Lower leg skin (tissue), 4 donors: ENCODE measurements around the gene MLF2. TPM values are rescaled to one million over a fixed set of nuclear protein-coding genes. Genes with fewer than 3 reads are reported as not detected.

ENCODE experiments used
- DNase-seq, 2 donors: peaks; one replicate each; pipeline ENCODE4 v3.0.0-alpha.2; 2019; ENCODE audit warnings: low spot score in 2 of 2
- H3K4me3 ChIP-seq: fragments of 200-600 bp; sonication (generic); 2 replicates; pipeline ENCODE4 v1.5.1; 2017; ENCODE audit warnings: mild to moderate bottlenecking, low read depth; ENCODE audit not compliant: poor library complexity, severe bottlenecking
- CTCF ChIP-seq, 3 donors: fragments of 450-650 bp; IDR thresholded peaks; one replicate each; pipeline ENCODE4 v1.5.1; 2016; ENCODE audit warnings: antibody characterized with exemption in 3 of 3, mild to moderate bottlenecking in 3 of 3, moderate library complexity in 2 of 3
- POLR2A ChIP-seq, 2 donors: fragments of 450-650 bp; IDR thresholded peaks; one replicate each; pipeline ENCODE4 v1.6.1; 2016 to 2017; ENCODE audit warnings: antibody characterized with exemption in 2 of 2, mild to moderate bottlenecking in 1 of 2, moderate library complexity in 1 of 2
- WGBS, 2 donors: methylation state at CpG; one replicate each; pipeline ENCODE4 v1.1.5; 2018; 5-methylcytosine and 5-hydroxymethylcytosine counted together
- intact Hi-C: fragments of 100-400 bp; cut with DNase I; formaldehyde crosslinking; loops from one replicate; pipeline ENCODE4 v1.15.0; 2023; ENCODE audit warnings: low total_unique reads
- total RNA-seq, 4 donors: library from RNA; depleted of rRNA; stranded (reverse); fragments of >200 nt; gene quantifications; one replicate each; pipeline ENCODE4 v1.1.0, GENCODE V29; 2016

MLF2 gene
- total RNA-seq, 4 donors from 2014 or later = 140 to 196 (median 175) TPM

DNA sequence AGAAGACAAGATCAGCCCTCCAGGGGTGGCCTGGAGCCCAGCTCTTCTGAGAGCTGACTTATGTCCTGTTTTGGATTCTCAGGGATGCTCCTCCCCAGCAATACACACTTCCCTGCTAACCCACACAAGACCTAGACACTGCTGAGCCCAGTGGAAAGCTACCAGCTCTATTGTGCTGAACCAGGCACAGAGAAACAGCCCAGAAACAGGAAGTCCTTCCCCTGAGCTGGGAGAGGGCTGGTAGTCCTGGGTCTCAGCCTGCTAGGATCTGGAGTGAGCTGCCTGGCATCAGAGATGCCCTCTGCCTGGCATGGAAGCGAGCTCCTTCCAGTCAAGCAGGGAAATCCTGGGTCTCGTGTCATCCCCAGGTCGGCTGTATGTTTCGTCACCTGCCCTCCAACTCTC lies 18.2 kb upstream of the MLF2 start:
- intact Hi-C loops = no loop called here
- no peak overlapping the region for H3K4me3 ChIP-seq
- peak in 1 of 2 donors; percentile 55 for DNase-seq
- WGBS, 2 donors = 79 to 80% methylated on average over 3 to 4 of the region's 4 CpGs
- no peak for TF ChIP-seq POLR2A (IDR thresholded peaks at IDR 0.05)
- no peak for TF ChIP-seq CTCF (IDR thresholded peaks at IDR 0.05)

- TF ChIP-seq CTCF (IDR thresholded peaks at IDR 0.05) = no peak
- no peak for TF ChIP-seq POLR2A (IDR thresholded peaks at IDR 0.05)
- no peak overlapping the region for H3K4me3 ChIP-seq
- intact Hi-C loops = no loop called here
- 86% methylated on average over 10 of the region's 10 CpGs for WGBS, 2 donors
- no peak for DNase-seq
These were observed 17.7 kb upstream of the MLF2 start for GRCh38 chr12:6770600-6770999.

- TF ChIP-seq CTCF (IDR thresholded peaks at IDR 0.05) (no peak), POLR2A (IDR thresholded peaks at IDR 0.05) (no peak)
- H3K4me3 ChIP-seq = no peak overlapping the region
- intact Hi-C loops = no loop called here
- WGBS, 2 donors = 83 to 84% methylated on average over 12 of the region's 12 CpGs
- no peak for DNase-seq
These were observed 17.2 kb upstream of the MLF2 start for GRCh38 chr12:6770094-6770493.

GRCh38 chr12:6769666-6770065 lies 16.7 kb upstream of the MLF2 start:
- WGBS, 2 donors = 58 to 60% methylated on average over 4 of the region's 4 CpGs
- intact Hi-C loops = no loop called here

DNA sequence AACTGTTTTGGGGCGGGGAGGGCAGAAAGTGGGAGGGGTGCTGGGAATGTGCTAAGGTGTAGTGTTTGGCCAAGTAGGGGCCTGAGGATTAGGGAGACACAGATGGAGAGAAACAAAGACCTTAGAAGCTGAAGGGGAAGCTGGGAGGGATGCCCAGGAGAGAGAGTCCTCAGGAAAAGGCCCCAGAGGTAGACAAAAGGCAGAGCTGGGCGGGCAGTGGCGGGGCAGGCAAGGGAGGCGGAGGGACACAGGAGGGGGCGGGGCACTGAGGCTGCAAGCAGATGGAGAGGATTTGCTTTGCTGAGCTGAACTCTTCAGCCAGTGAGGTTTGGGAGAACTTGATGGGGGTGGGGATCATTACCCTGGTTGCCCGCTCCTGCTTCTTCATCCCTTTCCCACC lies 16.0 kb upstream of the MLF2 start:
- peak in 1 of 2 donors; percentile 46 for DNase-seq
- intact Hi-C loops = no loop called here
- no peak overlapping the region for H3K4me3 ChIP-seq
- TF ChIP-seq CTCF (IDR thresholded peaks at IDR 0.05) = no peak
- TF ChIP-seq POLR2A (IDR thresholded peaks at IDR 0.05) = no peak
- WGBS, 2 donors = 41 to 49% methylated on average over 6 of the region's 6 CpGs

More at GRCh38 chr12:6769666-6770065, 16.7 kb upstream of the MLF2 start:
- H3K4me3 ChIP-seq = no peak overlapping the region
- DNase-seq = no peak
- TF ChIP-seq POLR2A (IDR thresholded peaks at IDR 0.05) = no peak
- no peak for TF ChIP-seq CTCF (IDR thresholded peaks at IDR 0.05)

DNA sequence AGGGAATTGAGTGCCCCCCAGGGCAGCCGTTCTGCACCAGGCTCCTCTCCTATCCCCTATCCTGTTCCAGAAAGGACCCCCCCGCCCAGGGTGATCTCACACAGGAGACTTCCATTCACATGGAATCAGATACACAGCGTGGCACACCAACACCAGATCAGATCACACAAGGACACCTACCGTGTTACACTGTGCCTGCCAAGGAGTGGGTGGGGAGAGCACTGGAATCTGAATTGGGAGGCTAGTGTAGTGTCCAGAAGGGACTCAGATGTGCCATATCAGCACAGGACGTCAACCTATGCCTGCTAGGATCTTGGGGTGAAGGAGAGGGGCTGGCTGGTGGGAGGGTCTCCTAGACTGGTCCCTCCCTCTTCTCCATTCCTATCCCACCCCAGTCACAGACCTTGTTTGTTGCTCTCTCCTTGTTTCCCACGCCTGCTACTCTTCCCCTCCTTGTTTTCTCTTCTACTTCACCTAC lies 15.5 kb upstream of the MLF2 start:
- no peak overlapping the region for H3K4me3 ChIP-seq
- TF ChIP-seq POLR2A (IDR thresholded peaks at IDR 0.05) (no peak), CTCF (IDR thresholded peaks at IDR 0.05) (no peak)
- whole genome bisulfite sequencing, 2 donors = 23 to 30% methylated on average over 6 of the region's 6 CpGs
- intact Hi-C loops = no loop called here
- no peak for DNase-seq
